Stimulated activated CD4-positive, alpha-beta T cell treated with anti-CD3 and anti-CD28 coated beads, Interleukin-2, amount 100 ng/mL, for 4 hours (primary cell): Measurements from ENCODE around the gene ZNF319.

Experiments used
- DNase-seq: peaks from one replicate; pipeline ENCODE4 v3.0.0-alpha.2; 2020; ENCODE audit warnings: low read depth

ZNF319 gene

DNA sequence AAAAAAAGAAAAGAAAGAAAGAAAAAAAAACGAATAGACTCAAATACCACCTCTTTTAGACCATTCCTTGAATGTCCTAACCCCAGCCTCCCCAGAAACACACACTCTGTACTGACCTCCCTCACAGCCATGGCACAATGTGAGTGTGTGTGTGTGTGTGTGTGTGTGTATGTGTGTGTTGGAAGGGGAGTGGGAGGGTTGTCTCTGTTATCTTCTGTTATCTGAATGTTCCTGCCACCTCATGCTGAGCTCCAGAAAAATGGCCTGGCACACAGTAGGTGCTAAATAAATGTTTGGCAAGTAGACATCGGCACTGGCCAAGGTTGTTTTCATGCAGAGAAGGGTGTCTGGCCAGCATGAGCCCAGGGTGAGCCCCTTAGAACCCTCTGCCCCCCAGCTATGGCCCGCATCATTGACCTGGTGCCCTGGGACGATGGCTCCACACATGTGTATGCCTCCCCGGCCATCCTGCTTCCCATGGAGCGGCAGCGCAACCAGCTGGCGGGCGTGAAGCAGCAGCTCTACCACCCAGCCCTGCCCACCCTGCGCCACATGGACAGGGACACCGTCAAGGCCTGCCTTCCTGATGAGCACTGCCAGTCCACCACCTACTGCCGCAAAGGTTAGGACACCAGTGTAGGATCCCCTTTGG lies 22.9 kb downstream of the ZNF319 start:
- DNase-seq: no peak

DNA sequence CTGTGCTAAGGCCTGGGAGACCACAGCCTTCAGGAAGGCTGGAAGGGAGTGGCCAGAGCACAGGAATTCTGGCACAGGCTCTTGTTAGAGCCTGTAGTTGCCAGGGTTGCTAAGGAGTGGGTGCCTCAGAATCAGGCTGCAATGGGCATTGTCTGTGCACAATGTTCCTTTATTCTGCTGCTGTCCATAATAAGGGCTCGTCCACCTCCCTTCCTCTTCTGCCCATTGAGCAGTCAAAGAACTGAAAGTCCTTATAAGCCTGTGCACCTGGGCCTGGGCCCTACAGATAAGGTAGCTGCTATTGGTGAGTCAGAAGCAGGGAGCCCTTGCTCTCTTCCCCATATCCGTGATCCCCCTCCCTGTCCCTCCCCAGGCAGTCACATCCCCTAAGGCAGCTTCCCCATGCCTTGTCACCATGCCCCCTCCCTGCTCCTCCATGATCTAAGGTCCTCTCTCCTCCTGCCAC lies 24.1 kb downstream of the ZNF319 start:
- DNase-seq: no peak

DNA sequence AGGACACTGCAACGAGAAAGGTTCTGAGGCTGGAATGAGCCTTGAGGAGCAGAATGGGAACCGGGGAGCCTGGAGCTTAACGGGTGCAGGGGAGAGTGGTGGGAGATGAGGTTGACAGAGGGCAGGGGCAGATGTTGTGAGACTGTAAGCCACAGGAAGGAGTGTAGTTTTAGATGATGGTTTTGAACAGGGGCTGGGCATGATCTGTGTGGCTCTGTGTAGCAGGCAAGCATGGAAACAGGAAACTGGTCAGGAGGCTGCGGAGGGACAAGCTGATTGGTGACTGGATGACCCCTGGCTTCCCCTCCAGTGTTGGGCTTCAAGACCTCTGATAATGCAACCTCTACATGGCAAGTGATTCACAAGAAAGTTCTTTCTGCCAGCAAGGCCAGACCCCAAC lies 28.2 kb downstream of the ZNF319 start:
- no peak for DNase-seq

DNA sequence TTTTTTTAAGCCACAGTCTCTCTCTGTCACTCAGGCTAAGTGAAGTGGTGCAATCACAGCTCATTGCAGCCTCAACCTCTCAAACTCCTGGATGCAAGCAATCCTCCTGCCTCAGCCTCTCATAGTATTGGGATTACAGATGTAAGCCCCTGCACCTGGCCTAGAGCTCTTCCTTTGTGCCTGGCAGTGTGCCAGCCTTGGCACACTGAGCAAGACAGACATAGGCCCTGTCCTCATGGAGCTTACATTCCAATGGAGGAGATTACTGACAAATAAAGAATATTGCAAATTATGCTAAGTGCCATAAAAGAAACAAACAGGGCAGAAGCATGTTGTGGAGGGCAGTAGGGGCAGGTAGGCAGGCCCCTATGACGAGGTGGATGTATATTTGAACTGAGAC lies 28.6 kb downstream of the ZNF319 start:
- no peak for DNase-seq

DNA sequence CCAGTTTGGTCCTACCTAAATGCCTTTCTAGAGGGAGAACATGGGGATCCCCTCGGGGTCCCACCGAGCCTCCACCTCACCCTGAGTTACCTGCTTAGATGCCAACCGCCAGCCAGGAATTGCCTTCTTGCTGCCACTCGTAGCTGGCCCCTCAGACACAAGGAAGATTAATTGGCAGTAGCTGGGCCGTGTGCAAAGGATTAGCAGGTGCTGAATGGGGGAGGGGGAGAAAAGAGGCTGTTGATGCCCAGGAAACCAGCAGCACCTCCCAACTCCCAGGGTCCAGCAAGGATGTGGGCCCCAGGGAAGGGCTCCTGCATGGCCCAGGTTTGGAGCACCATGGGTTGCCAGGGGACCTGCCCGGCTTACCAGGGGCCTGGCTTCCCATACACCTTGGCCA lies 29.5 kb downstream of the ZNF319 start, which contains the start of gene CNGB1:
CNGB1 (minus strand) TSS at position 159 of the 400 bp plus-strand sequence. CDS start 3,842 bp downstream, outside the sequence.
- no peak for DNase-seq

DNA sequence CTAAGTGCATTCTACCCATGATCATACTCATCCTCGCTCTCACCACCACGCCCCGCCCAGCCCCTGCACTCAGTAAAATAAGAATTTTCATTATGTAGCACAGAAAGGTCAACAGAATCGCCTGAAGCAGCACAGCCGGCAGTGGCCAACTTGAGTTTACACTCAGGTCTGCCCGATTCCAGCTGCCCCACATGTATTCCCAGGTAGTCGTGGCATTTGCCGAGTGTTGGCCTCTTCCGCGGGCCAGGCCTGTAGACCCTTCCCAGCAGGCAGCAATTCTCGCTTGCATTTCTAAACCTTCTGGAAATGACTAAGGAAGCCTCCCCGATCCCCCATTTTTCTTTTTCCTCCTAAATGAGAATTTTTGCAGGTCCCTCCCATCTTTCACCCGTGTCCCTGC lies 30.2 kb downstream of the ZNF319 start:
- DNase-seq: no peak

DNA sequence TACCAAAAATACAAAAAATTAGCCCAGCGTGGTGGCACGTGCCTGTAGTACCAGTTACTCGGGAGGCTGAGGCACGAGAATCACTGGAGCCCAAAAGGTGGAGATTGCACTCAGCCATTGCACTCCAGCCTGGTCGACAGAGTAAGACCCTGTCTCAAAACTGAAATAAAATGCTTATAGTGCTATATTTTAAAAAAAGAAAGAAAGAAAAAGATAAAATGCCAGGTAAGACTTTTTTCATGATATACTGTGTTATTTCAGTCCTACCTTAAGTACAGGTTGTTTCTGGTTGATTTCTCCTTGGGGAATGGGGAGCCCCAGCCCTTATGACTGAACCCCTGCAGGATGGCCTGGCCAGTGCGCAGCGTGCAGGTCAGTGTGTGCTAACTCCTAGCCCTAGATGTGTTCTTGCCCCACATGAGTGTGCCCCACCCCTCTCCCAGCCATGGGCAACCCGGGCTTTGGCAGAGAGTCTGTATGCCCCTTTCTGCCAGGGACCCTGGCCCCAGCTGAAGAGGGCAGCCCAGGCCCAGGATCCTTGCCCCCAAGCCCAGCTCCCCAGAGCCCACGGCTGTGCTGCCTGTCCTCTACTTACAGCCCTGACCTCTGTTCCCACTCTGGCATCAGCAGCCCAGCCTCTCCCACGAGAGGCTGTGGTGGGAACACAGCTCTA lies 30.9 kb downstream of the ZNF319 start:
- no peak for DNase-seq

DNA sequence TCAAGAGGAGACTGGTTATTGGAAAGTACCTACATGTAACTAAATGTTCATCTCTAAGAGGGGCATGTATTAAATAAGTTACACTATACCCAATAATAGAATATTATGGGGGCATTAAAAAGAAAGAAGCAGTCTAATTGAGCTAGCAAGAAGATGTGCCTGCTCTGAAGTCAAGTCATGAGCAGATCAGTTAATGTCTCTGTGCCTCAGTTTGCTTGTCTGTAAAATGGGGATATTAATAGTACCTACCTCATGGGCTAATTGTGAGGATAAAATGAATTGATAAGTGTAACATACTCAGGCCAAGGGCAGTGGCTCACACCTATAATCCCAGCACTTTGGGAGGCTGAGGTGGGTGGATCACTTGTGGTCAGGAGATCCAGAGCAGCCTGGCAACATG lies 32.6 kb downstream of the ZNF319 start:
- no peak for DNase-seq

DNA sequence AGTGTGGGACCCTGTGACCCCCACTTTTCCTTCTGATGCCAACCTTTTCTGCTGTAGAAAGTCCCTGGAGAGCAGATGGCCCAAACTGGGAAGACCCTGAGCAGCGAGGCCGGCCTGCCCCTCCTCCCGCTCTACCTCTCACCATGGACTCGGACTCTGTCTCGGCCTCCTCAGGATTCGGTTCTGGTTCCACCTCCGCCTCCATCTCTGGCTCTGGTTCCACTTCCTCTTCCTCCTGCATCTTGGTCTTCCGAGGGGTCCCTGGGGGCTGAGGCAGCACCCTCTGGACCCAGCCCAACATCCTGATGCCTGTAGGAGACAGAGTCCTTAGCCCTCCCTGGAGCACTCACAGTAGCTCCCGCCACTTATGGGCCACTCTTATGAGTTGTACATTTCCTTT lies 33.5 kb downstream of the ZNF319 start:
- DNase-seq: no peak

DNA sequence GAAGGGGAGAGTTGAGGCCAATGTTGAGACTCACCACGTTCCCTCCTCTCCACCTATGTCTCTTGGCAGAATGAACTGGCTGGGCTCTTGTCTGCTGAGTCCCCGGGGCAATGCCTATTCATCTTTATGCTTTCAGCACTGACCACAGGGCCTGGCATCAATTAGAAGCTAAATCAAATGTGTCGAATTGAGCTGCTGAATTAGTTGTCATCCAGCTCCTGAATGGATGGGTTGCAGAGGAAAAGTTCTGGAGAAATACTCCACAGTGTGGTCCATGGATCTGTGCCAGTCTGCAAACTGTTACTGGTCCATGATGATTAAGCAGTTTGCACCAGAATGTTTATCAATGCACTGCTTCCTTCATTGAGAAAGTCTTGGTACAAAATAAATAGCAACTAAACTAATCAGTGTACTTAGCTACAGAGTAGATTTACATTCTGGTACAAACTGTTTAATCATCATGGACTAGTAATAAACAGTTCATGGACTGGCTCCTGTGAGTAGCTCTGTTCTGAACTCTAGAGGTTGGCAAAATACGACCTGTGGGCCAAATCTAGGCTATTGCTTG lies 34.2 kb downstream of the ZNF319 start:
- no peak for DNase-seq

DNA sequence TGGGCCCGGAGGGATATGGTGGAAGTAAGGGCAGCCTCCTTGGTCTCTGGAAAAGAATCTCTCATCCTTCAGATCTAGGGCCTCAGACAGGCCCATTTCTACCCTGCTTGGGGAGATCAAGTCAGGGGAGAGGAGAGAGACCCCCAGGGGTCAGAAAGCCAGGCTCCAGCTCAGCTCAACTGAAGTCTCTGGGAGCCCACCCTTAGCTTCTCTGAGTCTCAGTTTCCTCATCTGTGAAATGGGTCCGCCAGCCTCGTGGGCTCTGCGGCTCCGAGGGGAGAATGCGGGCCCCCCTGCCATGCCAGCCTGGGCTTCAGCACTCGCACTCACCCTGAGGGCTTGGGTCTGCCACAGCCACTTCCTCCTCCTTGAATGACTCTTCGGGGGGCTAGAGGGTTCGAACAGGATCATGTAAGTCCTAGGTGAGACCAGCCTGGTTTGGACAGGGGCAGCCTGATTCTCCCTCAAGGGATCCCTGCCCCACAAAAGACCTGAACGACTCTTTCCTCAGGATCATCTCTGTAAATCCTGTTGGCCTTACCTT lies 36.2 kb downstream of the ZNF319 start:
- no peak for DNase-seq

DNA sequence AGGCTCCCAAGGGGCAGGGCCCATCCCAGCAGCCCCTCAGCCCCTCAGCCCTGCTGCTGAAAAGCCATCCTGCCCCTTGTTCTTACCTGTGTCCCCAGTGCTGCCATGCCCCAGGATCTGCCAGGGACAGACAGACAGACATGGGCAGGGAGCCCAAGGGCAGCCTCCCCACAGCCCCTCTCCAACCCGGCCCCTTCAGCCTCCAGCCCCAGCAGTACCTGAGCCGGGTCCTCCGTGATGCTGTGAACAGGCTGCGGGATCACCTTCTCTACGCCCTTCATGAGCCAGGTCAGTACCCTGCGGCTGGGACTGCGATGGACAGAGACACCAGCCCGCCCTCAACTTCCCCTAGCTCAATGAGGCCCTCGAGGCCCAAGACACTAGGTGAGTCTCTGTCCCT lies 37.7 kb downstream of the ZNF319 start:
- no peak for DNase-seq

DNA sequence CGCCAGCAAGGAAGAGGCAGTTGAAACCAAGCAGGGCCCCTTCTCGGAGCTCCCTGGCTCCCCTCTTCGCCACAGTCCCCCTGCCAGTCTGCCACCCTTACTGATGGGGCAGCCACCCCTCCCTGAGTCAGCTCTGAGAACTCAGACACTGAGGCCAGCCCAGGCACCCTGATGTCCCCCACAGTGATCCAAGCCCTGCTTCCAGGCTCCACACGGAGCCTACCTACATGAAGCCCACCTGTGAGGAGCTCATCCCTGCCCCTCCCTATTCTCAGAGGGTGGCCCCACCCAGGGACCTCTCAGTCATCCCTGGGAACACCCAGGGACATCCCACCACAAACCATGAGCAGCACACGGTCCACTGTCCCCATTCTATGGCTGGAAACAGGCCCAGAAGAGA lies 38.4 kb downstream of the ZNF319 start:
- no peak for DNase-seq

DNA sequence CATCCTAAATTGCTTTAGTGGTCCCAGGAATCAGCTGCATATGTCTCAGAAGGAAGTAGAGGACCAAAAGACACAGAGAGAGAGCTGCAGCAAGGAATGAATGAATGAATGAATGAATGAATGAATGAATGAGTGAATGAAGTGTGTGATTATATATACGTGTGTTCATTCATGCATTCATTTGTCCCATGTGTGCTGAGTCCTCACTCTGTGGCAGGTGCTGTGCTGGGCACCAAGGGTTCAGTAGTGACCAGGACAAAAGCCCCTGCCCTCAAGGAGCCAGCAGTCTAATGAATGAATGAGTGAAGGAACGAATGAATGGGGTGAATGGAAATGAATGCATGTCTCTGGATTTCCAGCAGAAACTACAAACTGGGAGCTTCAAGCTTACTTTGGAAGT lies 38.9 kb downstream of the ZNF319 start:
- DNase-seq: no peak

DNA sequence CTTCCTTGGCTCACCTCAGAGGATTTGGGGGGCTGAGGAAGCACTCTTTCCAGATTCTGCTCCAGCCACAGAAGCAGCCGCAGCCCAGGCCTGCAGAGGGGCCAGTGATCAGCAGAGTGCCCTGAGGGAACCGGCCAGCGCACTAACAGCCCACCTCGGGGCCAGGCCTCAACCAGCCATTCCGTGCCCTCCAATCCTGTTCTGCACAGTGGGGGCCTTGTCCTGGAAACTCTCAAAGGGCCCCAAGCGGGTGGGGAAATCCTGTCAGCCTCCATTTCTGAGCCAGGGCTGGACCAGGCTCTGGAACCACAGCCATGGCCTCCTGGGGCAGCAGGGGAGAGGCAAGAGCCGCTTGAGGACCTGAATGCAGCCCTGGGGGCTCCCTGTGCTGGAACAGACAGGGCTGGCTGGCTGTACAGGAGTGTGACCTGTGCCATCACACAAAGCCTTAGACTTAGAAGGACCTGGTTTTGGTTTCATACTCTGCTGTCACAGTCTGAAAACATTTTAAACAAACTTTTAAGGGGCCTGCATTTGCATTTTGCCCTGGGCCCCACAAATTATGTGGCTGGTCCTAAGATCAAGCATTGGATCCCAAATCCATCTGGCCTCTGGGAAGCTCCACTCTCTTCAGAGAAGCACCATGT lies 39.5 kb downstream of the ZNF319 start:
- no peak for DNase-seq

DNA sequence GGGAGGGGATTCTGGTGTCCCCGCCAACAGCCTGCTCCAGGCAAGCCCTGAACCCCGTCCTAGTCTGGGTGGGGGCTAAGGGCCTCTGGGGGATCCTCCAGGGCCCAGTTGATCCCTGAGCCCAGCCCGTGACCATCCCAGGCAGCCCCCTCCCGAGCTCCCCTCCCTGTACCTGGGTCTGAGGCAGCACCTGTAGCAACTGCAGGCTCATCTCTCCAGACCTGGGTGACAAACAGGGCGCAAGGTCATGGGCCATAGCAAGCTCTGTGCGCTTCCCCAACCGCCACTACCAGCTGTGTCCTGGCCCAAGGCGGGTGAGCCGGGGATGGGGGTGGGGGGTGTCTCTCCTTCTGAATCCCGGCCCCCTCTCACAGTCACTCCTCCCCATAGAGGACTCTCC lies 40.2 kb downstream of the ZNF319 start:
- DNase-seq: no peak

DNA sequence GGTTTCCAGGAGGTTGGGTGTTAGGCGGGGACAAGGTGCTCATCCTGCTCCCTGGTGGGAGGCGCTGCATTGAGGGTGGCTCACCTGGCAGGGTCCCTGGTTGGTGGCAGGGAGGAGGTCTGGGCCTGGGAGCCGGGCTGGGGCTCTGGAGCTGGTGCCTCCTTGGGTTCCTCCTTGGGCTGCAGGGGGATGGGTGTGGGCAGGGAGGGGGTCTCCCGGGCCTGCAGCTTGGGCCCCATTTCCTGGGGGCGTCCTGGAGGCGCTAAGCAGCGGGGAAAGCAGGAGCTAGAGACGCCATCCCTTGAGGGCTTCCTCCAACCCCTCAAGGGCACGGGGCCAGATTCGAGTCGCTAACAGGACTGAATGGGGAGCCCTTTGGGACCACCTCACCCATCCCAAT lies 40.7 kb downstream of the ZNF319 start:
- DNase-seq: no peak

DNA sequence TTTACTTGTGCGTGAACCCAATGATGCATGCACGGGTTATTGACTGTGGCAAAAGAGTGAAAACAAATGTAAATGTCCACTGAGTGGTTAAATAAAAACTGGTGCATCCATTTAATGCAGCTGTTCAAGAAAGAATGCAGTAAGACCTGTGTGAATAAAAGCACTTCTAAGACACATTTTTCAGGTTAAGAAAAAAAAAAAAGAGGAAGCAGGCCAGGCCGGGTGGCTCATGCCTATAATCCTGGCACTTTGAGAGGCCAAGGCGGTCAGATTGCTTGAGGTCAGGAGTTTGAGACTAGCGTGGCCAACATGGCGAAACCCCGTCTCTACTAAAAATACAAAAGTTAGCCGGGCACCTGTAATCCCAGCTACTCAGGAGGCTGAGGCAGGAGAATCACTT lies 41.4 kb downstream of the ZNF319 start:
- DNase-seq: no peak

DNA sequence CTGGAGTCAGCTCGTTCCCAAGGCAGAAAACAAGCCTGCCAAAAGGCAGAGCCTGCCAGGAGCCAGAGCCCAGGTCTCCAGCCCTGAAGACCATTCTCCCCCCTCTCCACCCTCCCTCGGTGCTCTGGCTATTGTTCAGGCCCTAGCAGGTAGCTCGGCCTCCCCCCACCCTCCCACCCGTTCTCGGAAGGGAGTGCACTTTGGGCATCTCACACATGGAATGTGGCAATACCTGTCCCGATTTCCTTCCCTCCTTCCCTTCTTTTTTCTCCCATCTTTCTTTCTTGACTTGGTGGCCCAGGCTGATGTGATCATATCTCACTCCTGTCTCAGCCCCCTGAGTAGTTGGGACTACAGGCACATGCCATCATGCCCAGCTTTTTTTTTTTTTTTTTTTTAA lies 41.9 kb downstream of the ZNF319 start:
- DNase-seq: no peak

DNA sequence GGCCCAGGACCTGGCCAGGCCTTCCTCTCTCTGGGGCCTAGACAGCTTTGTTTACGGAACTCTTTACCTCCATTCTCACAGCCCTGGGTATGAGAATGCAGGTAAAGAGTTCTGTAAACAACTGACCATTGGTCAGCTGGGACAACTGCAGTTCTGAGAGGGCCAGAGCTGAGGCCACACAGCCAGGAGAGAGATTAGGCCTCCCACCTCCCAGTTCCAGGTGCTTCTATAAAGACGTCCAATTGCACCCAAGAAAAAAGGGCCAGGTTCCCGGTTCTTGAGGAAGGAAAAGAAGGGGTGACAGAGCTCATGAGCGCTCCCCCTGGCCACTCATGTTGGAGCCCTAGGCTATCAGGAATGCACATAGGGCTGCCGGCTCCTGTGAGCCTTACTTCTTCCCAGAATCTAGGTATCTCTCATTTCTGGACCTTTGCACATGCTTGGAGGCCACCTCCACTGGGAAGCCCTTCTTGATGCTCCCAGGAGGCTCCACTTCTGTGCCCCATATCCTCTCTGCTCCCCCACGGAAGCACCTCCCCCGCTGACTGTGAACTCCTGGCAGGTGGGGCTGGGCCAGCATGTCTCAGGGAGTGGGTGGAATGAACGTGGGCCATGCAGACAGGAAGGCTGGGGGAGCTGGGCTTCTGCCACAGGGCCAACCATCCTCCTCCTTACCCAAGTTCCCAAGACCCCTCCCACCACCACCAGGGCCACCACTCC lies 42.6 kb downstream of the ZNF319 start:
- no peak for DNase-seq

DNA sequence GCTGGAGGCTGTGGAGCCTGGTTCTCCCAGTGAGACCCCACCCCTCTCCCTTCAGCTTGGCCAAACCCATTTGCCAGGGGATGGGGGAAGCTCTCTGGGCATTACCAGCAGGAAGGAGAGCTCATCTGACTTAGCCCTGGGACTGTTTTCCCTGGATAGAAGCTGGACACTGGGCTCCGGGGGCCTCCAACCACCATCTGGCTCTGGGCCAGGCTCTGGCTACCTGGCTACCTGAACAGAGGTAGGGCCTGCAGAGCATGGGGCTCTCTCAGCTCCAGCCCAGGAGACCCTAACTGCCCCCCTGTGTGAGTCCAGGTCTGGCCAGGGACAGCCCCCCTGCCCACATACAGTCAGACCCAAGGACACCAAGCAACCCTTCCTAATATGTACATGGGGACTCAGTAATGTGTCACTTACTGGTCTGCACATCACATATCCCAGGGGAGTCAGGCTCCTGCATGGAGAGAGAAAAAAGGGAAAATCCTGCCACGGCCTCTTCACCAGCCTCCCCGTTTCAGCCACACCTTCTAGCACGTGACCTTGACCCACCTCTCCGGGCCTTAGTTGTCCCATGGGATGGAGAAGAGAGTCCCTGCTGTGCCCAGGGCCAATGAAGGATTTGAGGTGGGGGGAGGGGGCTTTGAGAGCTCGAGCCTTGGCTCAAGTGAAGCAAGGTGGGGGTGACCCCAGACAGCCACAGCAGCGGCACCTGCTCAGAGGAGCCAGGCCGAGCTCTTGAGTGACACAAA lies 43.4 kb downstream of the ZNF319 start:
- no peak for DNase-seq
